Measurements from ENCODE around the gene NOL3. TPM values are rescaled to one million over a fixed set of nuclear protein-coding genes. Genes with fewer than 3 reads are reported as not detected.

The NOL3 gene
- total and polyA plus RNA-seq, 2 of the 4 experiments (the other 2 are of a cell fraction), result 6.1 to 17.2 TPM

- no peak for TF ChIP-seq MXI1 (IDR thresholded peaks at IDR 0.05; ENCODE audit: borderline replicate concordance, low read depth, low read length)
Observed at GRCh38 chr16:67151431-67152097, 18.8 kb upstream of the NOL3 start (continued).

- Histone ChIP-seq H2AK9ac (replicated peaks; ENCODE audit: low read depth, low read length, poor library complexity) (peak overlapping the region; percentile 86), H3K4me1 (ENCODE audit: control insufficient read depth, insufficient read depth, low read length) (peaks cover 6% of the 10 kb centered on the region; the same call in 1 of the 2 replicates), H3K23ac (ENCODE audit: low read depth, low read length) (no peak overlapping the region), H3K79me1 (ENCODE audit: low read depth in 1 of 2, low read length in 2 of 2) (peaks cover 10 to 19% of the 10 kb centered on the region in 2 experiments; a peak in 3 of 4 replicates), H4K91ac (ENCODE audit: insufficient read depth, low read depth, low read length) (no peak overlapping the region), H4K8ac (ENCODE audit: low read depth in 2 of 2, low read length in 2 of 2) (no peak overlapping the region), H4K5ac (ENCODE audit: low read depth, low read length) (no peak overlapping the region), H2BK5ac (ENCODE audit: low read depth, low read length, poor library complexity, severe bottlenecking) (no peak overlapping the region), H3K9me3 (ENCODE audit: control insufficient read depth, insufficient read depth, low read length) (no peaks in the 10 kb centered on the region), H4K20me1 (ENCODE audit: insufficient read depth, low read length) (peaks cover 30% of the 10 kb centered on the region), H2AFZ (replicated peaks; ENCODE audit: low read length, poor library complexity) (peak overlapping the region; percentile 81), H3K56ac (ENCODE audit: extremely low read depth, insufficient read depth, low read length) (no peak overlapping the region), H3K4me2 (ENCODE audit: low read depth, low read length) (peak overlapping the region; percentile 87), H3K4me3 (ENCODE audit: insufficient read depth, low read depth, low read length) (no peak overlapping the region), H3K27ac (ENCODE audit: insufficient read depth, low read length) (no peak overlapping the region), H2BK20ac (ENCODE audit: low read depth, low read length) (no peak overlapping the region), H3K4ac (ENCODE audit: low read depth, low read length) (no peak overlapping the region), H3K18ac (ENCODE audit: low read depth, low read length) (no peak overlapping the region), H3K27me3 (ENCODE audit: control insufficient read depth, insufficient read depth, low read length) (no peaks in the 10 kb centered on the region), H2BK15ac (ENCODE audit: low read depth, low read length) (no peak overlapping the region), H3K14ac (replicated peaks; ENCODE audit: low read depth, low read length) (no peak overlapping the region), H2BK120ac (ENCODE audit: low read depth, low read length) (no peak overlapping the region), H3K36me3 (ENCODE audit: control insufficient read depth, insufficient read depth, low read length) (peaks cover under 1% of the 10 kb centered on the region; the same call in 1 of the 2 replicates), H3K9me1 (ENCODE audit: insufficient read depth, low read length) (peaks cover 2% of the 10 kb centered on the region; the same call in 1 of the 2 replicates), H2AK5ac (ENCODE audit: low read depth, low read length) (no peak overlapping the region), H3K9ac (ENCODE audit: low read depth, low read length) (no peak overlapping the region)
- no TSS peak for BruUV-seq (replicated peaks)
- TF ChIP-seq RFX5 (IDR thresholded peaks at IDR 0.05; ENCODE audit: low read depth, low read length), result no peak
- no peak for TF ChIP-seq NFE2L2 (IDR thresholded peaks at IDR 0.05; ENCODE audit: low read depth, low read length)
- TF ChIP-seq CTCF (conservative IDR thresholded peaks at IDR 0.05; ENCODE audit: low read depth, low read length), result no peak
- no peak for TF ChIP-seq MAFK (IDR thresholded peaks at IDR 0.05; ENCODE audit: low read depth, low read length)
- TF ChIP-seq BHLHE40 (IDR thresholded peaks at IDR 0.05; ENCODE audit: low read depth, low read length), result no peak
- POLR2A ChIA-PET (ENCODE audit: unreplicated experiment), result interaction anchor here (1.1 kb wide), 1 partner anchor 127 kb away, joined by 4 read pairs; no protein-coding TSS in a partner anchor
- in situ Hi-C loops (cut with MboI; ENCODE audit: low sequenced_read_pairs) (loop anchor here (5.0 kb wide), 1 partner anchor 192 kb away; the partner anchor contains the start of gene CES3), intact Hi-C loops (cut with micrococcal nuclease) (loop anchor here (1.0 to 10.0 kb wide), 3 partner anchors 177 to 260 kb away; no protein-coding TSS in a partner anchor), dilution Hi-C loops (cut with HindIII; ENCODE audit: low sequenced_read_pairs, unreplicated experiment) (no loop called here)
- CTCF ChIA-PET, result interaction anchor here (0.6 to 2.1 kb wide), 25 partner anchors 10 to 622 kb away, joined by 3 to 15 read pairs (median 4); partner anchors contain the start of genes CES3, HSF4 and PHAF1
- ATAC-seq (ENCODE audit: low read depth), result no peak
- 25% methylated on average over 27 of the region's 61 CpGs; no CpG with 5 or more reads in 1 of the 2 experiments for WGBS, 2 experiments (ENCODE audit: extremely low coverage in 2 of 2, insufficient read length in 1 of 2)
- DNase-seq, result no peak
Observed at GRCh38 chr16:67154578-67155294, 15.6 kb upstream of the NOL3 start.
